GM12872 (cell line): ENCODE measurements around the gene SUMF1.

Experiments
- CTCF ChIP-seq: IDR thresholded peaks from 3 replicates; pipeline ENCODE4 v1.5.1; 2011; ENCODE audit warnings: low read depth, mild to moderate bottlenecking, low read length, moderate library complexity; ENCODE audit not compliant: insufficient read depth

SUMF1 gene

GRCh38 chr3:4496087-4496452, 29.0 kb upstream of the SUMF1 start:
- no peak for TF ChIP-seq CTCF

- TF ChIP-seq CTCF, result no peak
Measured at GRCh38 chr3:4495294-4496086, 28.4 kb upstream of the SUMF1 start.

- no peak for TF ChIP-seq CTCF
Measured at GRCh38 chr3:4494895-4495264, 27.8 kb upstream of the SUMF1 start.

- TF ChIP-seq CTCF, result no peak
Measured at GRCh38 chr3:4493941-4494894, 27.1 kb upstream of the SUMF1 start.

GRCh38 chr3:4493014-4493940, 26.2 kb upstream of the SUMF1 start, which contains the start of gene ITPR1:
Gene ITPR1, plus strand, starts transcription at chr3:4493348. Its CDS starts 23,144 bp downstream, at chr3:4516492.
- no peak for TF ChIP-seq CTCF

GRCh38 chr3:4492208-4493013, 25.3 kb upstream of the SUMF1 start:
- TF ChIP-seq CTCF, result no peak
